HEK293 (cell line): Measurements from ENCODE around the gene UPK3A.

Experiments used
- CTCF ChIA-PET: fragments of 350-600 bp; formaldehyde crosslinking; extraction: SDS; loops from one replicate; lab custom pipeline; 2021; ENCODE audit warnings: antibody characterized with exemption; lab: Yijun Ruan, JAX
- POLR2A ChIA-PET: fragments of 300-600 bp; formaldehyde crosslinking; extraction: SDS; loops from one replicate; lab custom pipeline; 2020; ENCODE audit warnings: antibody characterized with exemption, inconsistent platforms; lab: Yijun Ruan, JAX
- H3K27ac ChIP-seq: fragments of 200-500 bp; sonication (Bioruptor generic); 2 replicates; pipeline ENCODE4 v1.5.1; 2014; ENCODE audit warnings: low read depth, low read length, control low read depth, inconsistent platforms; ENCODE audit errors: extremely low read depth
- H3K36me3 ChIP-seq, 2 experiments: fragments of 200-500 bp in 1 of 2; sonication (Bioruptor generic) in 1 of 2; 1 replicate in 1 of 2; 2 replicates in 1 of 2; pipeline ENCODE4 v1.5.1; 2014 to 2017; ENCODE audit warnings: inconsistent platforms in 2 of 2, low read length in 2 of 2; ENCODE audit not compliant: control insufficient read depth in 2 of 2, insufficient read depth in 1 of 2
- H3K4me1 ChIP-seq: fragments of 200-500 bp; sonication (Bioruptor generic); 2 replicates; pipeline ENCODE4 v1.5.1; 2014; ENCODE audit warnings: mild to moderate bottlenecking, low read length, inconsistent platforms; ENCODE audit not compliant: control insufficient read depth, insufficient read depth
- H3K4me3 ChIP-seq: 2 replicates; pipeline ENCODE4 v1.5.1; 2011; ENCODE audit warnings: low read depth, mild to moderate bottlenecking, control low read depth, low read length, moderate library complexity
- H3K9me3 ChIP-seq: fragments of 200-500 bp; sonication (Bioruptor generic); 2 replicates; pipeline ENCODE4 v1.5.1; 2014; ENCODE audit warnings: low read depth, low read length, inconsistent platforms; ENCODE audit not compliant: control insufficient read depth, insufficient read depth
- FEZF1 ChIP-seq: fragments of 450-650 bp; formaldehyde crosslinking; IDR thresholded peaks from 2 replicates; pipeline ENCODE4 v1.5.1; 2016; ENCODE audit warnings: missing biosample characterization, missing genetic modification characterization
- KLF7 ChIP-seq: fragments of 450-650 bp; formaldehyde crosslinking; IDR thresholded peaks from 2 replicates; pipeline ENCODE4 v1.5.1; 2016; ENCODE audit warnings: missing biosample characterization, missing genetic modification characterization, borderline replicate concordance
- SALL2 ChIP-seq: fragments of 450-650 bp; formaldehyde crosslinking; IDR thresholded peaks from 2 replicates; pipeline ENCODE4 v1.5.0; 2017; ENCODE audit warnings: missing biosample characterization, mild to moderate bottlenecking, missing genetic modification characterization, borderline replicate concordance
- TRIM28 ChIP-seq: IDR thresholded peaks from 2 replicates; pipeline ENCODE4 v1.6.1; 2011; ENCODE audit warnings: low read length, control low read depth, borderline replicate concordance
- YY1 ChIP-seq: fragments of 450-650 bp; formaldehyde crosslinking; IDR thresholded peaks from 2 replicates; pipeline ENCODE4 v1.5.1; 2018; ENCODE audit warnings: missing biosample characterization, missing genetic modification characterization
- ZBTB17 ChIP-seq: fragments of 450-650 bp; formaldehyde crosslinking; IDR thresholded peaks from 2 replicates; pipeline ENCODE4 v1.5.1; 2016; ENCODE audit warnings: missing biosample characterization, missing genetic modification characterization
- ZBTB8A ChIP-seq: fragments of 450-650 bp; formaldehyde crosslinking; IDR thresholded peaks from 2 replicates; pipeline ENCODE4 v1.5.1; 2016; ENCODE audit warnings: missing biosample characterization, missing genetic modification characterization
- ZNF146 ChIP-seq: fragments of 450-650 bp; formaldehyde crosslinking; IDR thresholded peaks from 2 replicates; pipeline ENCODE4 v1.5.1; 2016; ENCODE audit warnings: missing biosample characterization, missing genetic modification characterization
- ZNF184 ChIP-seq: fragments of 450-650 bp; IDR thresholded peaks from 2 replicates; pipeline ENCODE4 v1.5.1; 2018; ENCODE audit warnings: missing biosample characterization, mild to moderate bottlenecking, missing genetic modification characterization
- ZNF214 ChIP-seq: fragments of 450-650 bp; formaldehyde crosslinking; IDR thresholded peaks from 2 replicates; pipeline ENCODE4 v1.5.1; 2017; ENCODE audit warnings: missing biosample characterization, mild to moderate bottlenecking, missing genetic modification characterization, borderline replicate concordance
- ZNF341 ChIP-seq: fragments of 450-650 bp; formaldehyde crosslinking; IDR thresholded peaks from 2 replicates; pipeline ENCODE4; 2016; ENCODE audit warnings: low read depth, missing biosample characterization, missing genetic modification characterization
- ZNF571 ChIP-seq: fragments of 450-650 bp; formaldehyde crosslinking; IDR thresholded peaks from 2 replicates; pipeline ENCODE4 v1.5.0; 2017; ENCODE audit warnings: missing biosample characterization, missing genetic modification characterization
- ZNF76 ChIP-seq: fragments of 450-650 bp; formaldehyde crosslinking; IDR thresholded peaks from 2 replicates; pipeline ENCODE4; 2016; ENCODE audit warnings: low read depth, missing biosample characterization, missing genetic modification characterization, borderline replicate concordance
- ZNF785 ChIP-seq: fragments of 450-650 bp; formaldehyde crosslinking; IDR thresholded peaks from 2 replicates; pipeline ENCODE4 v1.5.1; 2016; ENCODE audit warnings: missing biosample characterization, missing genetic modification characterization
- ZNF791 ChIP-seq: fragments of 450-650 bp; formaldehyde crosslinking; IDR thresholded peaks from 2 replicates; pipeline ENCODE4 v1.5.1; 2016; ENCODE audit warnings: missing biosample characterization, missing genetic modification characterization
- ZNF843 ChIP-seq: fragments of 450-650 bp; formaldehyde crosslinking; IDR thresholded peaks from 2 replicates; pipeline ENCODE4 v1.5.1; 2016; ENCODE audit warnings: missing biosample characterization, missing genetic modification characterization
- TF ChIP-seq, protein P1 (sequence below): fragments of 450-650 bp; formaldehyde crosslinking; IDR thresholded peaks from 2 replicates; pipeline ENCODE4 v1.5.1; 2016; ENCODE audit warnings: missing biosample characterization, missing genetic modification characterization
- TF ChIP-seq, protein P2 (sequence below): fragments of 450-650 bp; formaldehyde crosslinking; IDR thresholded peaks from 2 replicates; pipeline ENCODE4 v1.5.1; 2016; ENCODE audit warnings: missing biosample characterization, missing genetic modification characterization
- TF ChIP-seq, protein P3 (sequence below): fragments of 450-650 bp; formaldehyde crosslinking; IDR thresholded peaks from 2 replicates; pipeline ENCODE4 v1.5.1; 2016; ENCODE audit warnings: missing biosample characterization, missing genetic modification characterization, low read depth

UPK3A gene

DNA sequence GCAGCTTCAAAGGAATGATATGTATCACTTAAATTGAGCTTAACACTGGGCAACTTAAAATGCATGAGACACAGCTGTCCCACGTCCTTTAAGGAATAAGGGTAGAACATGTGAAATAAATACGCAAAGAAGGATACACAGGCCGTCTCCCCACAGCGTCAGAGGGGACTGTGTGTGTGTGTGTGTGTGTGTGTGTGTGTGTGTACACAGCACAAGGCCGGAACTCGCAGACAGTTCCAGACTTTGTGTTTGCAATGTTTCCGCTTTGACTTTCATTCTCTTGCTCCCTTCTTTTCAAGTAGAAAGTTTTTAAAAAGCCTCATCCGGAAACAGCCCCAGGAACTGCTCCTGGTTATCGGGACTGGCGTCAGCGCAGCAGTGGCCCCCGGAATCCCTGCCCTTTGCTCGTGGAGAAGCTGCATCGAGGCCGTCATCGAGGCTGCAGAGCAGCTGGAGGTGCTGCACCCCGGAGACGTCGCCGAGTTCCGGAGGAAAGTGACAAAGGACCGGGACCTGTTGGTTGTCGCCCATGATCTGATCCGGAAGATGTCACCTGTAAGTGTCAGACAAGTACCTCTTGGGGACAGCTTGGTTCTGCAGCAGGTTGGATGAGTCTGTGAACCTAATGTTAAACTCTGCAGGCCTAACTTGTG lies 38.2 kb downstream of the UPK3A start:
- H3K36me3 ChIP-seq: peaks cover 5 to 55% of the 10 kb centered on the region in 2 experiments; a peak in 2 of 3 replicates
- H3K4me3 ChIP-seq: no peak overlapping the region
- peaks cover 12% of the 10 kb centered on the region for H3K4me1 ChIP-seq
- H3K9me3 ChIP-seq: no peaks in the 10 kb centered on the region
- no peak overlapping the region for H3K27ac ChIP-seq
- CTCF ChIA-PET: no interaction called here
- TF ChIP-seq YY1: no peak
- TF ChIP-seq, protein P1, sequence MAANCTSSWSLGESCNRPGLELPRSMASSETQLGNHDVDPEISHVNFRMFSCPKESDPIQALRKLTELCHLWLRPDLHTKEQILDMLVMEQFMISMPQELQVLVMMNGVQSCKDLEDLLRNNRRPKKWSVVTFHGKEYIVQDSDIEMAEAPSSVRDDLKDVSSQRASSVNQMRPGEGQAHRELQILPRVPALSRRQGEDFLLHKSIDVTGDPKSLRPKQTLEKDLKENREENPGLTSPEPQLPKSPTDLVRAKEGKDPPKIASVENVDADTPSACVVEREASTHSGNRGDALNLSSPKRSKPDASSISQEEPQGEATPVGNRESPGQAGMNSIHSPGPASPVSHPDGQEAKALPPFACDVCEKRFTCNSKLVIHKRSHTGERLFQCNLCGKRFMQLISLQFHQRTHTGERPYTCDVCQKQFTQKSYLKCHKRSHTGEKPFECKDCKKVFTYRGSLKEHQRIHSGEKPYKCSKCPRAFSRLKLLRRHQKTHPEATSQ: no peak
- TF ChIP-seq KLF7: no peak
- no peak for TF ChIP-seq ZNF843
- TF ChIP-seq, protein P2, sequence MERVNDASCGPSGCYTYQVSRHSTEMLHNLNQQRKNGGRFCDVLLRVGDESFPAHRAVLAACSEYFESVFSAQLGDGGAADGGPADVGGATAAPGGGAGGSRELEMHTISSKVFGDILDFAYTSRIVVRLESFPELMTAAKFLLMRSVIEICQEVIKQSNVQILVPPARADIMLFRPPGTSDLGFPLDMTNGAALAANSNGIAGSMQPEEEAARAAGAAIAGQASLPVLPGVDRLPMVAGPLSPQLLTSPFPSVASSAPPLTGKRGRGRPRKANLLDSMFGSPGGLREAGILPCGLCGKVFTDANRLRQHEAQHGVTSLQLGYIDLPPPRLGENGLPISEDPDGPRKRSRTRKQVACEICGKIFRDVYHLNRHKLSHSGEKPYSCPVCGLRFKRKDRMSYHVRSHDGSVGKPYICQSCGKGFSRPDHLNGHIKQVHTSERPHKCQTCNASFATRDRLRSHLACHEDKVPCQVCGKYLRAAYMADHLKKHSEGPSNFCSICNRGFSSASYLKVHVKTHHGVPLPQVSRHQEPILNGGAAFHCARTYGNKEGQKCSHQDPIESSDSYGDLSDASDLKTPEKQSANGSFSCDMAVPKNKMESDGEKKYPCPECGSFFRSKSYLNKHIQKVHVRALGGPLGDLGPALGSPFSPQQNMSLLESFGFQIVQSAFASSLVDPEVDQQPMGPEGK (tag by site-specific recombination): no peak
- no peak for TF ChIP-seq ZNF571
- TF ChIP-seq ZNF791: no peak
- TF ChIP-seq ZNF214 (tag by site-specific recombination): no peak
- no peak for TF ChIP-seq ZNF341 (tag by site-specific recombination)
- no peak for TF ChIP-seq FEZF1 (tag by site-specific recombination)
- no peak for TF ChIP-seq SALL2 (tag by site-specific recombination)
- no peak for TF ChIP-seq ZNF146
- POLR2A ChIA-PET: interaction anchor here (1.0 kb wide), 1 partner anchor 12 kb away, joined by 3 read pairs; no protein-coding TSS in a partner anchor

DNA sequence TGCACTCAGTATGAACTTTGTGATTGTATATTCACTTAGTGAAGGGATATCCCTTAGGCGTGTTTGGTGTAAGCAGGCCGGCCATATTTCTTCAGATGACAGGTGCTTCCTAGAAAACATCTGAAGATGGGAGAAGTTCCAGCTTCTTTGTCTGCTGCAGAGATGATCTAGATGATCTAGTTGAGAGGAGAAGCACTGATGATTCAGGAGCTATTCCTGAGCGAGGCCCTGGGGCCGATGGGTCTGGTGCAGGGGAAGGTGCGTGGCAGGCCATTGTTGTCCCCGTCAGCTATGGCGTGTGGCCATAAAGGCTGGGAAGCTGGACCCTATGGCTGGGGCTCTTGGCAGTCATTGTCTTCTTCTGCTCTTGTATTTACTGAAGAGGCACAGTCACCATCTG lies 38.9 kb downstream of the UPK3A start:
- Histone ChIP-seq H3K27ac (no peak overlapping the region), H3K36me3 (peaks cover 8 to 62% of the 10 kb centered on the region in 2 experiments; a peak in 2 of 3 replicates), H3K9me3 (no peaks in the 10 kb centered on the region), H3K4me3 (no peak overlapping the region), H3K4me1 (peaks cover 8% of the 10 kb centered on the region)
- ChIA-PET CTCF (no interaction called here), POLR2A (no interaction called here)
- TF ChIP-seq ZNF184 (tag by site-specific recombination): no peak
- no peak for TF ChIP-seq ZNF76 (tag by site-specific recombination)
- no peak for TF ChIP-seq ZBTB17 (tag by site-specific recombination)
- no peak for TF ChIP-seq ZBTB8A (tag by site-specific recombination)
- TF ChIP-seq TRIM28: no peak
- TF ChIP-seq ZNF785: no peak
- TF ChIP-seq, protein P3, sequence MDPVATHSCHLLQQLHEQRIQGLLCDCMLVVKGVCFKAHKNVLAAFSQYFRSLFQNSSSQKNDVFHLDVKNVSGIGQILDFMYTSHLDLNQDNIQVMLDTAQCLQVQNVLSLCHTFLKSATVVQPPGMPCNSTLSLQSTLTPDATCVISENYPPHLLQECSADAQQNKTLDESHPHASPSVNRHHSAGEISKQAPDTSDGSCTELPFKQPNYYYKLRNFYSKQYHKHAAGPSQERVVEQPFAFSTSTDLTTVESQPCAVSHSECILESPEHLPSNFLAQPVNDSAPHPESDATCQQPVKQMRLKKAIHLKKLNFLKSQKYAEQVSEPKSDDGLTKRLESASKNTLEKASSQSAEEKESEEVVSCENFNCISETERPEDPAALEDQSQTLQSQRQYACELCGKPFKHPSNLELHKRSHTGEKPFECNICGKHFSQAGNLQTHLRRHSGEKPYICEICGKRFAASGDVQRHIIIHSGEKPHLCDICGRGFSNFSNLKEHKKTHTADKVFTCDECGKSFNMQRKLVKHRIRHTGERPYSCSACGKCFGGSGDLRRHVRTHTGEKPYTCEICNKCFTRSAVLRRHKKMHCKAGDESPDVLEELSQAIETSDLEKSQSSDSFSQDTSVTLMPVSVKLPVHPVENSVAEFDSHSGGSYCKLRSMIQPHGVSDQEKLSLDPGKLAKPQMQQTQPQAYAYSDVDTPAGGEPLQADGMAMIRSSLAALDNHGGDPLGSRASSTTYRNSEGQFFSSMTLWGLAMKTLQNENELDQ: no peak
